Measurements from ENCODE around the gene GLG1.

- no peak for TF ChIP-seq POLR2A (IDR thresholded peaks at IDR 0.05)
- TF ChIP-seq, protein P1, sequence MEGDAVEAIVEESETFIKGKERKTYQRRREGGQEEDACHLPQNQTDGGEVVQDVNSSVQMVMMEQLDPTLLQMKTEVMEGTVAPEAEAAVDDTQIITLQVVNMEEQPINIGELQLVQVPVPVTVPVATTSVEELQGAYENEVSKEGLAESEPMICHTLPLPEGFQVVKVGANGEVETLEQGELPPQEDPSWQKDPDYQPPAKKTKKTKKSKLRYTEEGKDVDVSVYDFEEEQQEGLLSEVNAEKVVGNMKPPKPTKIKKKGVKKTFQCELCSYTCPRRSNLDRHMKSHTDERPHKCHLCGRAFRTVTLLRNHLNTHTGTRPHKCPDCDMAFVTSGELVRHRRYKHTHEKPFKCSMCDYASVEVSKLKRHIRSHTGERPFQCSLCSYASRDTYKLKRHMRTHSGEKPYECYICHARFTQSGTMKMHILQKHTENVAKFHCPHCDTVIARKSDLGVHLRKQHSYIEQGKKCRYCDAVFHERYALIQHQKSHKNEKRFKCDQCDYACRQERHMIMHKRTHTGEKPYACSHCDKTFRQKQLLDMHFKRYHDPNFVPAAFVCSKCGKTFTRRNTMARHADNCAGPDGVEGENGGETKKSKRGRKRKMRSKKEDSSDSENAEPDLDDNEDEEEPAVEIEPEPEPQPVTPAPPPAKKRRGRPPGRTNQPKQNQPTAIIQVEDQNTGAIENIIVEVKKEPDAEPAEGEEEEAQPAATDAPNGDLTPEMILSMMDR (IDR thresholded peaks at IDR 0.05): no peak
Observed at GRCh38 chr16:74626741-74627416, 20.0 kb upstream of the GLG1 start.
